ENCODE data around the gene GASK1A. TPM values are rescaled to one million over a fixed set of nuclear protein-coding genes. Genes with fewer than 3 reads are reported as not detected.

GASK1A gene
- total RNA-seq, 2 experiments from 2014 or later = 0.28 TPM; not detected in 1

- Mint-ChIP-seq H3K27ac (no peak overlapping the region), H3K4me1 (ENCODE audit: low read depth) (no peaks in the 10 kb centered on the region), H3K4me3 (no peak overlapping the region), H3K9me3 (no peaks in the 10 kb centered on the region), H3K36me3 (ENCODE audit: low read depth) (no peaks in the 10 kb centered on the region), H3K27me3 (no peaks in the 10 kb centered on the region)
- intact Hi-C loops (cut with DNase I, micrococcal nuclease) = no loop called here
- Histone ChIP-seq H3K4me1 (ENCODE audit: insufficient read depth, low read length) (no peaks in the 10 kb centered on the region), H3K9me3 (ENCODE audit: control insufficient read depth in 1 of 2, insufficient read depth in 1 of 2, low read length in 2 of 2) (no peaks in the 10 kb centered on the region), H3K27ac (ENCODE audit: low read depth in 1 of 2, low read length in 2 of 2) (no peak overlapping the region), H3K27me3 (ENCODE audit: control insufficient read depth in 1 of 2, insufficient read depth in 2 of 2, low read length in 2 of 2) (no peaks in the 10 kb centered on the region), H3K4me3 (ENCODE audit: low read length) (no peak overlapping the region), H3K36me3 (ENCODE audit: insufficient read depth, low read length) (no peaks in the 10 kb centered on the region)
- ATAC-seq (ENCODE audit: poor library complexity) = no peak
- POLR2A ChIA-PET = interaction anchor here (0.9 kb wide), 1 partner anchor 23 kb away, joined by 3 read pairs; no protein-coding TSS in a partner anchor
- no peak for DNase-seq
- TF ChIP-seq CTCF (IDR thresholded peaks at IDR 0.05) = no peak
- CTCF ChIA-PET = no interaction called here
Observed at GRCh38 chr3:42999212-42999611, 20.1 kb downstream of the GASK1A start.

- Mint-ChIP-seq H3K4me3 (no peak overlapping the region), H3K27me3 (no peaks in the 10 kb centered on the region), H3K9me3 (no peaks in the 10 kb centered on the region), H3K4me1 (ENCODE audit: low read depth) (no peaks in the 10 kb centered on the region), H3K36me3 (ENCODE audit: low read depth) (no peaks in the 10 kb centered on the region), H3K27ac (no peak overlapping the region)
- TF ChIP-seq CTCF (IDR thresholded peaks at IDR 0.05) = no peak
- H3K4me3 ChIP-seq (ENCODE audit: low read length) = no peak overlapping the region
- no peak for ATAC-seq (ENCODE audit: poor library complexity)
- no peak overlapping the region for H3K27ac ChIP-seq (ENCODE audit: low read depth in 1 of 2, low read length in 2 of 2)
- DNase-seq = no peak
- H3K36me3 ChIP-seq (ENCODE audit: insufficient read depth, low read length) = no peaks in the 10 kb centered on the region
- H3K9me3 ChIP-seq (ENCODE audit: control insufficient read depth in 1 of 2, insufficient read depth in 1 of 2, low read length in 2 of 2) = no peaks in the 10 kb centered on the region
- CTCF ChIA-PET = no interaction called here
- intact Hi-C loops (cut with DNase I, micrococcal nuclease) = no loop called here
- POLR2A ChIA-PET = no interaction called here
- H3K27me3 ChIP-seq (ENCODE audit: control insufficient read depth in 1 of 2, insufficient read depth in 2 of 2, low read length in 2 of 2) = no peaks in the 10 kb centered on the region
- H3K4me1 ChIP-seq (ENCODE audit: insufficient read depth, low read length) = no peaks in the 10 kb centered on the region
Observed at GRCh38 chr3:42999632-43000031, 20.5 kb downstream of the GASK1A start.

GRCh38 chr3:43000387-43000786, 21.3 kb downstream of the GASK1A start:
- ATAC-seq (ENCODE audit: poor library complexity) = no peak
- Mint-ChIP-seq H3K9me3 (no peaks in the 10 kb centered on the region), H3K4me3 (no peak overlapping the region), H3K36me3 (ENCODE audit: low read depth) (no peaks in the 10 kb centered on the region), H3K27me3 (no peaks in the 10 kb centered on the region), H3K27ac (no peak overlapping the region), H3K4me1 (ENCODE audit: low read depth) (peaks cover 5% of the 10 kb centered on the region)
- H3K9me3 ChIP-seq (ENCODE audit: control insufficient read depth in 1 of 2, insufficient read depth in 1 of 2, low read length in 2 of 2) = no peaks in the 10 kb centered on the region
- no peaks in the 10 kb centered on the region for H3K27me3 ChIP-seq (ENCODE audit: control insufficient read depth in 1 of 2, insufficient read depth in 2 of 2, low read length in 2 of 2)
- H3K4me1 ChIP-seq (ENCODE audit: insufficient read depth, low read length) = no peaks in the 10 kb centered on the region
- ChIA-PET POLR2A (no interaction called here), CTCF (no interaction called here)
- H3K36me3 ChIP-seq (ENCODE audit: insufficient read depth, low read length) = no peaks in the 10 kb centered on the region
- no peak for TF ChIP-seq CTCF (IDR thresholded peaks at IDR 0.05)
- intact Hi-C loops (cut with DNase I, micrococcal nuclease) = no loop called here
- DNase-seq = no peak
- no peak overlapping the region for H3K4me3 ChIP-seq (ENCODE audit: low read length)
- no peak overlapping the region for H3K27ac ChIP-seq (ENCODE audit: low read depth in 1 of 2, low read length in 2 of 2)
